Retinal pigment epithelial cell (primary cell): ENCODE data around the gene NXNL2.

Source experiments
- DNase-seq: peaks from one replicate; pipeline ENCODE4 v3.0.0-alpha.2; 2010; ENCODE audit warnings: low read depth
- H3K4me3 ChIP-seq: 2 replicates; pipeline ENCODE4 v1.5.1; 2011; ENCODE audit warnings: mild to moderate bottlenecking, low read length, control low read depth, moderate library complexity
- CTCF ChIP-seq: conservative IDR thresholded peaks from 2 replicates; pipeline ENCODE4 v1.5.1; 2011; ENCODE audit warnings: low read depth, low read length, control low read depth, inconsistent platforms

The NXNL2 gene

GRCh38 chr9:88502552-88503034, 32.4 kb upstream of the NXNL2 start:
- H3K4me3 ChIP-seq: no peak overlapping the region
- DNase-seq: no peak
- TF ChIP-seq CTCF: no peak

GRCh38 chr9:88503081-88503844, 31.7 kb upstream of the NXNL2 start:
- DNase-seq: no peak
- H3K4me3 ChIP-seq: no peak overlapping the region
- TF ChIP-seq CTCF: no peak

- DNase-seq: no peak
- TF ChIP-seq CTCF: no peak
- H3K4me3 ChIP-seq: no peak overlapping the region
Measured at GRCh38 chr9:88503845-88504764, 30.9 kb upstream of the NXNL2 start.

GRCh38 chr9:88508326-88508725, 26.7 kb upstream of the NXNL2 start:
- no peak for TF ChIP-seq CTCF
- H3K4me3 ChIP-seq: no peak overlapping the region
- DNase-seq: no peak

GRCh38 chr9:88511906-88512305, 23.1 kb upstream of the NXNL2 start:
- H3K4me3 ChIP-seq: no peak overlapping the region
- DNase-seq: no peak
- no peak for TF ChIP-seq CTCF

- DNase-seq: no peak
- no peak overlapping the region for H3K4me3 ChIP-seq
- TF ChIP-seq CTCF: no peak
Measured at GRCh38 chr9:88514247-88514646, 20.7 kb upstream of the NXNL2 start.
